AG04449 (cell line): ENCODE results near the gene CCR5AS.

Experiments
- CTCF ChIA-PET: fragments of 350-600 bp; formaldehyde crosslinking; extraction: SDS; loops from one replicate; lab custom pipeline; 2021; ENCODE audit warnings: antibody characterized with exemption; lab: Yijun Ruan, JAX
- POLR2A ChIA-PET: fragments of 400-600, 350-600 bp; formaldehyde crosslinking; extraction: SDS; loops from one replicate; lab custom pipeline; 2020; ENCODE audit warnings: antibody characterized with exemption, inconsistent platforms; lab: Yijun Ruan, JAX
- DNase-seq: peaks from one replicate; pipeline ENCODE4 v3.0.0-alpha.2; 2010; ENCODE audit warnings: low read depth, low spot score
- H3K4me3 ChIP-seq: 2 replicates; pipeline ENCODE4 v1.5.1; 2011; ENCODE audit warnings: low read depth, mild to moderate bottlenecking, control low read depth, low read length
- CTCF ChIP-seq: IDR thresholded peaks from one replicate; pipeline ENCODE4 v1.5.1; 2011; ENCODE audit warnings: mild to moderate bottlenecking, moderate library complexity, low read length, control low read depth, inconsistent platforms; ENCODE audit not compliant: insufficient read depth; ENCODE audit errors: missing control alignments

CCR5AS gene

GRCh38 chr3:46383951-46384330 lies 22.9 kb downstream of the CCR5AS start:
- TF ChIP-seq CTCF: no peak
- no peak overlapping the region for H3K4me3 ChIP-seq
- DNase-seq: no peak
- CTCF ChIA-PET: interaction anchor here (1.5 kb wide), 1 partner anchor 621 kb away, joined by 3 read pairs; no protein-coding TSS in a partner anchor
- POLR2A ChIA-PET: no interaction called here

- no peak for DNase-seq
- ChIA-PET CTCF (interaction anchor here (0.8 to 1.5 kb wide), 2 partner anchors 306 to 621 kb away, joined by 3 read pairs; no protein-coding TSS in a partner anchor), POLR2A (no interaction called here)
- H3K4me3 ChIP-seq: no peak overlapping the region
- no peak for TF ChIP-seq CTCF
Observed at GRCh38 chr3:46383211-46383950, 23.5 kb downstream of the CCR5AS start.

GRCh38 chr3:46381625-46382024 lies 25.2 kb downstream of the CCR5AS start:
- ChIA-PET CTCF (interaction anchor here (0.7 kb wide), 1 partner anchor 22 kb away, joined by 3 read pairs; no protein-coding TSS in a partner anchor), POLR2A (no interaction called here)
- no peak for DNase-seq
- no peak overlapping the region for H3K4me3 ChIP-seq
- TF ChIP-seq CTCF: no peak

- no peak overlapping the region for H3K4me3 ChIP-seq
- POLR2A ChIA-PET: no interaction called here
- DNase-seq: no peak
- CTCF ChIA-PET: interaction anchor here (1.3 kb wide), 1 partner anchor 299 kb away, joined by 3 read pairs; no protein-coding TSS in a partner anchor
- TF ChIP-seq CTCF: no peak
Observed at GRCh38 chr3:46380471-46381221, 26.2 kb downstream of the CCR5AS start.

GRCh38 chr3:46378426-46378942 lies 28.4 kb downstream of the CCR5AS start:
- no peak for DNase-seq
- CTCF ChIA-PET: interaction anchor here (0.7 to 3.1 kb wide), 18 partner anchors 8 to 617 kb away, joined by 3 to 20 read pairs (median 4); partner anchors contain the start of genes CCR2 and CCR5
- TF ChIP-seq CTCF: peak; percentile 70
- H3K4me3 ChIP-seq: no peak overlapping the region
- POLR2A ChIA-PET: interaction anchor here (0.6 kb wide), 1 partner anchor 309 kb away, joined by 5 read pairs; no protein-coding TSS in a partner anchor

GRCh38 chr3:46375814-46376213 lies 31.1 kb downstream of the CCR5AS start:
- no peak overlapping the region for H3K4me3 ChIP-seq
- CTCF ChIA-PET: interaction anchor here (1.1 kb wide), 1 partner anchor 614 kb away, joined by 3 read pairs; no protein-coding TSS in a partner anchor
- POLR2A ChIA-PET: no interaction called here
- TF ChIP-seq CTCF: no peak
- DNase-seq: no peak
